K562 treated with DMSO at 1 percent for 12 hours (cell line): ENCODE data around the gene DMC1. TPM values are rescaled to one million over a fixed set of nuclear protein-coding genes. Genes with fewer than 3 reads are reported as not detected.

Experiments used
- total RNA-seq: library from RNA; unstranded; fragments of 300-600 nt; gene quantifications from 2 replicates; pipeline ENCODE4 v1.2.3, GENCODE V29; 2022; ENCODE audit not compliant: insufficient read depth

DMC1 gene, protein sequence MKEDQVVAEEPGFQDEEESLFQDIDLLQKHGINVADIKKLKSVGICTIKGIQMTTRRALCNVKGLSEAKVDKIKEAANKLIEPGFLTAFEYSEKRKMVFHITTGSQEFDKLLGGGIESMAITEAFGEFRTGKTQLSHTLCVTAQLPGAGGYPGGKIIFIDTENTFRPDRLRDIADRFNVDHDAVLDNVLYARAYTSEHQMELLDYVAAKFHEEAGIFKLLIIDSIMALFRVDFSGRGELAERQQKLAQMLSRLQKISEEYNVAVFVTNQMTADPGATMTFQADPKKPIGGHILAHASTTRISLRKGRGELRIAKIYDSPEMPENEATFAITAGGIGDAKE
- 1.6 and 4.2 TPM in 2 replicates for total RNA-seq

DNA sequence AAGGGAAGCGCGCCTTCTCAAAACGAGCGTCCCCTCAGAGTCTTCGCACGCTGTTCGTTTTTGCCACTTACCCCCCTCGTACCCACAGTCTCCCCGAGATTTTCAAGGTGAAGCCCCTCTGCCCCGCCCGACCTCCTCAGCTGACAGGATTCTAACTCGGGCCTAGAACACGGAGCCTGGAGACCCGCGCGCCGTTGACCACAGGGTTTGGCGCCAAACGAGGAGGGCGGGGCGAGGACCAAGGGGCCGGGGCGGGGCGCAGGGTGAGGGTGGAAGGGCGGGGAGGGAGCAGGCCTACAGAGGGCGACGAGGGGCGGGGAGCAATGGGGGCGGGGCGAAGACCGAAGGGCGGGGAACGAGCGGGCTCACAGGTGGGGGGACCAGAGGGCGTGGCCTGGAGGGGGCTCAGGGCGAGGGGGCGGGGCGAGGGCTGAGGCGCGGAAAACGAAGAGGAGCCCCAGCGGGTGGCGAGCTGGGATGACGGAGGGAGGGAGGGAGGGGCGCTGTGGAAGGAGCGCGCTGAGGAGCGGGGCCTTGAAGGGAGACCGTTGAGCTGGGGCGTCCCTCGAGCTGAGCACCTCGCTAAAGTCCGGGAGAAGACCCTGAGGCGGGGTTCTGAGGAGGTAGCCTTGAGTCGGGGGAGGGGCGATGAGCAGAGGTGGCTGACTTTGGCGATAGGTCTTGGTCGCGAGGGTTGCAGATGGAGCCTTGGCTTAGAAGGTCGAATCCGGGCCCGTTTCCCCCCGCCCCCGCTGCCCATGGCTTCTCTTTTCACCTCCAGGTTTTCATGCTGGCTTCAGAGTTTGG is at the start of gene DMC1:
DMC1 (minus strand) TSS at position 212 of the 807 bp plus-strand sequence. CDS start 1,927 bp downstream, outside the sequence.

DNA sequence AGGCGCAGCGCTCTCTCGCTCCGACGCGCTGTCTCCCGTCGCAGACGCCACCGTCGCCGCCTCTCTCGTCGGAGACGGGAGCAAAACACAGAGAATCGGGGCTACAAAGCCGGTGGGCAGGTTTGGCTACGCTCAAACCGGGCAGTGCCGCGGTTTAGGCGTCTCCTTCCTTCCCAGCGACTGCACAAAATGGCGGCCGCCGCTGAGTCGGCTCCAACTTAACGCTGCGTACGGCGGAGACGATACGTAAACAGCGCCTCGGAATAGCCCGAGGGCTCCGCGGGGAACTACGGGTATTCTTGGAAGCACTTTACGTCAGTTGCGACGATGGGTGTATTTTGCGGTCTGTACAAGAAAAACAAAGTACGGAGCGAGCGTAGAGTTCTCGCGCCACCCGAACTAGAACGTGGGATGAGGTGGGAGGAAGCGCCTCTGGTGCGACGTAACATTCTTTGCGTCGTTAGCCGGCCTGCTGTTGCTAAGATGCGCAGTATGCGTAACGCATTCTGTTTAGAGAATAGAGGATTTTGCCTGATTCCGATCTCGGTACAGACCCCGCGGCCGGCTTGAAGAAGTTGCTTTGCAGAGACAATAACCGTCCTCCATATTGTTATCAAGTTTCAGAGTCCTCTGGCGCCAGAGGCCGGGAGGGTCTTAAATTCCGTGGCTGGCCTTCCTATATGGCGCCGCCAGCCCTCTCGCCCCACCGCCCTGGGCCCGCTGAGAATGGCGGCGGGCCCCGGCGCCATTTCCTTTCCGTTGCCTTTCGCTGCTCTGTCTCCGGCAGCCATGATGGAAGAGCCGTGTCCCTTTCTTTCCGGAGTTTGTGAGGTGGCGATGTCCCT is 63.6 kb downstream of the DMC1 start, which contains the start of gene DDX17:
DDX17 (minus strand) TSS at position 194 of the 845 bp plus-strand sequence.

Other genes with a start within 250 kb of the DMC1 start
- not detected in 2 replicates for gene KCNJ4, start 115.0 kb downstream of the DMC1 start, total RNA-seq
- 14.8 and 27.3 TPM in 2 replicates for gene KDELR3, start 102.1 kb downstream of the DMC1 start, total RNA-seq
- 37.4 and 199 TPM in 2 replicates for gene DDX17, start 63.9 kb downstream of the DMC1 start, total RNA-seq
- 0.79 TPM in 1 of 2 replicates, not detected in the other for gene FAM227A, start 86.2 kb upstream of the DMC1 start, total RNA-seq
- 13.4 and 15.1 TPM in 2 replicates for gene CBY1, start 86.5 kb upstream of the DMC1 start, total RNA-seq
- gene TOMM22, start 111.8 kb upstream of the DMC1 start, total RNA-seq: 12.2 and 15.7 TPM in 2 replicates
- gene JOSD1, start 130.8 kb upstream of the DMC1 start, total RNA-seq: 22.1 and 47.6 TPM in 2 replicates
- 12.5 and 32.8 TPM in 2 replicates for gene GTPBP1, start 135.8 kb upstream of the DMC1 start, total RNA-seq
- 30.4 and 61.4 TPM in 2 replicates for gene SUN2, start 185.8 kb upstream of the DMC1 start, total RNA-seq
- gene DNAL4, start 224.0 kb upstream of the DMC1 start, total RNA-seq: 11.1 and 11.2 TPM in 2 replicates